IMR-90 (cell line): ENCODE measurements around the gene BCAR1.

Source experiments
- CTCF ChIP-seq: conservative IDR thresholded peaks from 2 replicates; pipeline ENCODE4 v1.5.1; 2012; ENCODE audit warnings: mild to moderate bottlenecking, low read depth, low read length, improper control_type of control experiment
- ELK1 ChIP-seq: fragments of 150-350 bp; IDR thresholded peaks from 2 replicates; pipeline ENCODE4 v1.6.1; 2016; ENCODE audit warnings: low read depth, mild to moderate bottlenecking, low read length, moderate library complexity, borderline replicate concordance
- FOS ChIP-seq: fragments of 150-350 bp; IDR thresholded peaks from 2 replicates; pipeline ENCODE4 v1.6.1; 2016; ENCODE audit warnings: low read depth, low read length
- MAZ ChIP-seq: IDR thresholded peaks from 2 replicates; pipeline ENCODE4 v1.6.1; 2012; ENCODE audit warnings: low read depth, mild to moderate bottlenecking, low read length, improper control_type of control experiment, moderate library complexity, borderline replicate concordance
- MXI1 ChIP-seq: IDR thresholded peaks from 2 replicates; pipeline ENCODE4 v1.6.1; 2012; ENCODE audit warnings: low read depth, mild to moderate bottlenecking, low read length, moderate library complexity, borderline replicate concordance
- POLR2A ChIP-seq: IDR thresholded peaks from 2 replicates; pipeline ENCODE4 v1.6.1; 2012; ENCODE audit warnings: mild to moderate bottlenecking, low read depth, low read length
- RAD21 ChIP-seq: IDR thresholded peaks from 2 replicates; pipeline ENCODE4 v1.6.1; 2012; ENCODE audit warnings: low read length, improper control_type of control experiment
- USF2 ChIP-seq: fragments of 150-350 bp; IDR thresholded peaks from 2 replicates; pipeline ENCODE4 v1.6.1; 2017; ENCODE audit warnings: mild to moderate bottlenecking, antibody characterized with exemption, low read length, low read depth

DNA sequence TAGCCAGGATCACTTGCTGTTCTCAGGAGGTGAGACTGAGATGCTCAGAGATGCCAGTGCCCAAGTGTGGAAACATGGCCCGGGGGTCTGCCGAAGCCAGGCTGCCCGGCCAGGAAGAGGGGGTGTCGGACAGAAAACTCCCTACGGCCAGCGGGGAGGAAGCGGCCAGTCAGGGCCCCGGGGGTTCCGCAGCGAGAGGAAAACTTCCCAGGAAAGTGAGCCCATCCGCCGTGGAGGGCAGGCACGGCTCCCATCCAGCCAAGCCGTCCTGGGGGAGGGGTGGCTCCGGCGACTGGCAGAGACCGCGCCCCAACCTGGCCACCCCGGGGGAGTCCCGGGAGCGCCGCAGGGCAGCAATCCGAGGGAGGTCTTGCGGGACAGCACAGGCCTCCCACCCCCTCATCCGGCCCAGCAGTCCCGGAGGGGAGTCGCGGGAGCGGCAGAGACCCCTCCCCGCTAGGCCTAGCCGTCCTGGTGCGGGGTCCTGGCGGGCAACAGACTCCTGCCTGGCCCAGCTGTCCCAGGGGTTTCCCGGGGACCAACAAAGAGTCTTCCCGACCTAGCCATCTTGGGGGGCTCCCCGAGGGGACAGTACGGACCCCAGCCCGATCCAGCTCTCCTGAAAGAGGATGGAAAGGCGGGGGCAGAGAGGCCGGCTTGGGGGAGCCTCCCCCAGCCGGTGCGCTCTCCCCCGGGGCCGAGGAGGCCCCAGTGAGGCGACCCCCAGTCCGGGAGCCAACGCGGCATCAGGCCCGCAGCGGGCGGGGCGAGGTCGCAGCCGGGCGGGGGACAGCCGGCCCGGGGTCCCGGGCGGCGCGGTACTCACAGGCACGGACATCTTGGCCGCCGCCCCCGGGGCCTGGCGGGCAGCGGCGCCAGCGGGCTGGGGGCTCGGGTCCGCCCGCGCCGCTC, 13.8 kb upstream of the BCAR1 start:
- TF ChIP-seq POLR2A (peak; percentile 74; the same call in 1 of the 2 replicates), CTCF (no peak), FOS (no peak), MXI1 (no peak), RAD21 (no peak), MAZ (no peak), USF2 (no peak), ELK1 (no peak)
